Hepatocyte (in vitro differentiated cells): ENCODE measurements around the gene OR51I2. TPM values are rescaled to one million over a fixed set of nuclear protein-coding genes. Genes with fewer than 3 reads are reported as not detected.

Experiments used
- DNase-seq: peaks from one replicate; pipeline ENCODE4 v3.0.0-alpha.2; 2016; ENCODE audit warnings: low spot score
- H2AFZ ChIP-seq: fragments of 200-600 bp; sonication (generic); 2 replicates; pipeline ENCODE4 v1.6.0; 2016; ENCODE audit warnings: antibody characterized with exemption, mild to moderate bottlenecking
- H3K27ac ChIP-seq: fragments of 200-600 bp; sonication (generic); 2 replicates; pipeline ENCODE4 v1.5.1; 2016; ENCODE audit warnings: mild to moderate bottlenecking
- H3K27me3 ChIP-seq: fragments of 200-600 bp; sonication (generic); 2 replicates; pipeline ENCODE4 v1.6.1; 2016
- H3K36me3 ChIP-seq: fragments of 200-600 bp; sonication (generic); replicated peaks from 2 replicates; pipeline ENCODE4 v1.5.1; 2016; ENCODE audit warnings: low read depth; ENCODE audit not compliant: insufficient read depth
- H3K4me1 ChIP-seq: fragments of 200-600 bp; sonication (generic); 2 replicates; pipeline ENCODE4 v1.5.1; 2016; ENCODE audit warnings: mild to moderate bottlenecking, moderate library complexity; ENCODE audit not compliant: insufficient read depth
- H3K4me2 ChIP-seq: fragments of 200-600 bp; sonication (generic); 2 replicates; pipeline ENCODE4 v1.6.0; 2016
- H3K4me3 ChIP-seq: fragments of 200-600 bp; sonication (generic); 2 replicates; pipeline ENCODE4 v1.5.1; 2016; ENCODE audit warnings: mild to moderate bottlenecking
- H3K79me2 ChIP-seq: fragments of 200-600 bp; sonication (generic); 2 replicates; pipeline ENCODE4 v1.6.0; 2017; ENCODE audit warnings: mild to moderate bottlenecking
- H3K9me2 ChIP-seq: fragments of 200-600 bp; sonication (generic); replicated peaks from 2 replicates; pipeline ENCODE4 v1.6.0; 2017; ENCODE audit warnings: mild to moderate bottlenecking; ENCODE audit not compliant: insufficient read depth
- H3K9me3 ChIP-seq: fragments of 200-600 bp; sonication (generic); 2 replicates; pipeline ENCODE4 v1.5.1; 2016; ENCODE audit warnings: low read depth, mild to moderate bottlenecking
- H4K20me1 ChIP-seq: fragments of 200-600 bp; sonication (generic); 2 replicates; pipeline ENCODE4 v1.6.0; 2016; ENCODE audit warnings: mild to moderate bottlenecking; ENCODE audit not compliant: insufficient read depth, poor library complexity, severe bottlenecking
- CTCF ChIP-seq: fragments of 200-600 bp; sonication (generic); IDR thresholded peaks from 2 replicates; pipeline ENCODE4 v1.5.1; 2016; ENCODE audit warnings: antibody characterized with exemption, mild to moderate bottlenecking; ENCODE audit not compliant: poor library complexity
- EZH2 ChIP-seq: fragments of 200-600 bp; sonication (generic); IDR thresholded peaks from 2 replicates; pipeline ENCODE4 v1.6.1; 2016; ENCODE audit warnings: antibody characterized with exemption, mild to moderate bottlenecking, borderline replicate concordance
- EZH2phosphoT487 ChIP-seq: fragments of 200-600 bp; sonication (generic); IDR thresholded peaks from one replicate; pipeline ENCODE4 v1.6.1; 2018; ENCODE audit warnings: antibody characterized with exemption, mild to moderate bottlenecking, low read depth, moderate library complexity; ENCODE audit not compliant: unreplicated experiment, severe bottlenecking
- WGBS: methylation state at CpG from one replicate; pipeline ENCODE4 v1.1.6; 2016; ENCODE audit warnings: low lambda C conversion rate; ENCODE audit errors: missing lambda C conversion rate; 5-methylcytosine and 5-hydroxymethylcytosine counted together
- polyA plus RNA-seq: library from polyadenylated mRNA; unstranded; fragments of >200 nt; fragmentation: Nextera tagmentation; extraction: Ambion mirVana; gene quantifications from 2 replicates; pipeline ENCODE4 v1.2.1, GENCODE V29; 2016
- total RNA-seq: library from RNA; depleted of rRNA; stranded (reverse); fragments of >200 nt; gene quantifications from 2 replicates; pipeline ENCODE4 v1.2.3, GENCODE V29; 2014

The OR51I2 gene, protein sequence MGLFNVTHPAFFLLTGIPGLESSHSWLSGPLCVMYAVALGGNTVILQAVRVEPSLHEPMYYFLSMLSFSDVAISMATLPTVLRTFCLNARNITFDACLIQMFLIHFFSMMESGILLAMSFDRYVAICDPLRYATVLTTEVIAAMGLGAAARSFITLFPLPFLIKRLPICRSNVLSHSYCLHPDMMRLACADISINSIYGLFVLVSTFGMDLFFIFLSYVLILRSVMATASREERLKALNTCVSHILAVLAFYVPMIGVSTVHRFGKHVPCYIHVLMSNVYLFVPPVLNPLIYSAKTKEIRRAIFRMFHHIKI
- total RNA-seq (not detected in 2 replicates), polyA plus RNA-seq (not detected in 2 replicates)

DNA sequence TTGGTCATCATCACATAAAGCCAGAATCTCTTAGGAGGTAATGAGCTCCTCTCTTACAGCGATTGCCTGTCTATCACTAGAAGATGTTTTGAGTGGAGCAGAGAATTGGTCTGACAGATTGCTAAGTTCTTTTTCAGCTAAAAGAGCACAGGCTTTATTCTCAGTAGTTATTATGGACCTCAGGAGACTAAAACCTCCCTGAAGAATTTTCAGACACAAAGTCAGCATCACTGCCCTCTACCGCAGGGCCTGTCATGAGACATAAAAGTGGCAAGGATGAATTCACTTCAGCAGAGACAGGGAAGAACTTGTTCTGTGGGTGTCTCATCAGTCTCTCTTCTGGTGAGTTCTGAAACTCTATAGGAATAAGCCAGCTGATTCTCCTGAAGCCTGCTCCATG lies at the start of gene OR51I2:
Gene OR51I2, plus strand, starts transcription at position 301 of the 400 bp plus-strand sequence. CDS start 4,166 bp downstream, outside the sequence.
- Histone ChIP-seq H3K4me1 (no peaks in the 10 kb centered on the region), H3K4me3 (no peak within 1 kb of the TSS), H3K9me2 (no peaks in the 10 kb centered on the region), H3K27ac (no peak within 1 kb of the TSS), H3K4me2 (no peak within 1 kb of the TSS), H3K36me3 (no peaks in the 10 kb centered on the region), H3K79me2 (no peaks in the 10 kb centered on the region), H4K20me1 (no peaks in the 10 kb centered on the region), H2AFZ (no peak within 1 kb of the TSS), H3K9me3 (no peaks in the 10 kb centered on the region), H3K27me3 (no peaks in the 10 kb centered on the region)
- 98% methylated on average over 2 of the region's 2 CpGs for WGBS
- no peak for DNase-seq
- TF ChIP-seq CTCF (no peak), EZH2 (no peak), EZH2phosphoT487 (no peak)

DNA sequence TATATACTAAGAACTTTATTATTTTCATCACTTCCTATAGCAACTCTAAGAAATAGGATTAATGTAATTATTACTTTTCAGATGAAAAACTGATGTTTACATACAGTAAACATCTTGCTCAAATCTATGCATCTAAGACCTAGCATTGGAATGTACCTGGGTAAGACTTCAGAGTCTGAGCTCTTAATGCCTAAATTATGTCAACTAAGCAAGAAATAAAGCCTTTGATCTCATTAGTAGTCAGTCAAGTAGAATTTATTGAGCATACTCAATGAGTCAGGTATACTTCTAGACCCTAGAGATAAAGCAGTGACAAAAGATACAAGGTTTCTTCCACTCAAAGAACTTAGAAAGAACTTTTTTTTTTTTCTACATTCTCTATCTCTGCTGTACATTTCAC lies 44.0 kb upstream of the OR51I2 start:
- Histone ChIP-seq H3K79me2 (no peaks in the 10 kb centered on the region), H3K27me3 (no peaks in the 10 kb centered on the region), H3K9me2 (no peaks in the 10 kb centered on the region), H3K9me3 (no peaks in the 10 kb centered on the region), H3K27ac (no peak overlapping the region), H3K4me1 (no peaks in the 10 kb centered on the region), H3K4me3 (no peak overlapping the region), H3K36me3 (no peaks in the 10 kb centered on the region), H3K4me2 (no peak overlapping the region), H2AFZ (no peak overlapping the region), H4K20me1 (no peaks in the 10 kb centered on the region)
- TF ChIP-seq CTCF (no peak), EZH2phosphoT487 (no peak), EZH2 (no peak)
- no peak for DNase-seq

GRCh38 chr11:5420993-5421392 lies 28.1 kb upstream of the OR51I2 start:
- no peaks in the 10 kb centered on the region for H4K20me1 ChIP-seq
- no peak overlapping the region for H3K4me3 ChIP-seq
- H3K9me3 ChIP-seq = no peaks in the 10 kb centered on the region
- no peaks in the 10 kb centered on the region for H3K79me2 ChIP-seq
- H3K4me2 ChIP-seq = no peak overlapping the region
- H3K27ac ChIP-seq = no peak overlapping the region
- no peaks in the 10 kb centered on the region for H3K4me1 ChIP-seq
- TF ChIP-seq CTCF (no peak), EZH2phosphoT487 (no peak), EZH2 (no peak)
- WGBS = 57% methylated on average over 5 of the region's 5 CpGs
- H3K9me2 ChIP-seq = no peaks in the 10 kb centered on the region
- H2AFZ ChIP-seq = no peak overlapping the region
- no peaks in the 10 kb centered on the region for H3K36me3 ChIP-seq
- DNase-seq = no peak
- no peaks in the 10 kb centered on the region for H3K27me3 ChIP-seq
